MM.1S (cell line): ENCODE data around the gene RNLS.

Experiments
- EZH2 ChIP-seq: fragments of 300-600 bp; sonication (generic); optimal IDR thresholded peaks from 2 replicates; pipeline ENCODE3; 2017; ENCODE audit warnings: low read depth, mild to moderate bottlenecking, antibody characterized with exemption, low read length, mixed read lengths
- TF ChIP-seq, protein P1 (sequence below): fragments of 300-600 bp; sonication (generic); IDR thresholded peaks from 2 replicates; pipeline ENCODE4 v1.5.1; 2016; ENCODE audit warnings: antibody characterized with exemption, low read length, mixed read lengths

DNA sequence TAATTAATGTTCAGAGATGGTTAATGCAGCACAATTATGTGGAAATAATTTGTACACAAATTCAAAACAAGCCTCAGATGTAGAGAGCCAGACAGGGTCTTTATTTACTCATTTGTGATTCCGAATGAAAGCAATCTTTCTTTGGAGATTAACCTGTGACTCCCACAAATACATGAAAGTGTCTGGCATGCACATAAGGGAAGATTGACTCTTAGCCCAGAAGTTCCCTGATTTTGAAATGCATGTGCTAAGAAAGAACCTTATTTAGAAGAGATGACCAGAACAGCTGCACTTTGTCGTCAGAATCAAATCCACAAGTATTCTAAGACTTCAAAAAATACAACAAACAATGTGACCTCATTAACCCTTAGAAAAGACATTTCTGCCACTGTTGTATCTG is 45.1 kb downstream of the RNLS start:
- TF ChIP-seq, protein P1, sequence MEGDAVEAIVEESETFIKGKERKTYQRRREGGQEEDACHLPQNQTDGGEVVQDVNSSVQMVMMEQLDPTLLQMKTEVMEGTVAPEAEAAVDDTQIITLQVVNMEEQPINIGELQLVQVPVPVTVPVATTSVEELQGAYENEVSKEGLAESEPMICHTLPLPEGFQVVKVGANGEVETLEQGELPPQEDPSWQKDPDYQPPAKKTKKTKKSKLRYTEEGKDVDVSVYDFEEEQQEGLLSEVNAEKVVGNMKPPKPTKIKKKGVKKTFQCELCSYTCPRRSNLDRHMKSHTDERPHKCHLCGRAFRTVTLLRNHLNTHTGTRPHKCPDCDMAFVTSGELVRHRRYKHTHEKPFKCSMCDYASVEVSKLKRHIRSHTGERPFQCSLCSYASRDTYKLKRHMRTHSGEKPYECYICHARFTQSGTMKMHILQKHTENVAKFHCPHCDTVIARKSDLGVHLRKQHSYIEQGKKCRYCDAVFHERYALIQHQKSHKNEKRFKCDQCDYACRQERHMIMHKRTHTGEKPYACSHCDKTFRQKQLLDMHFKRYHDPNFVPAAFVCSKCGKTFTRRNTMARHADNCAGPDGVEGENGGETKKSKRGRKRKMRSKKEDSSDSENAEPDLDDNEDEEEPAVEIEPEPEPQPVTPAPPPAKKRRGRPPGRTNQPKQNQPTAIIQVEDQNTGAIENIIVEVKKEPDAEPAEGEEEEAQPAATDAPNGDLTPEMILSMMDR = no peak
- no peak for TF ChIP-seq EZH2
